ENCODE measurements around the gene SYNGR3. TPM values are rescaled to one million over a fixed set of nuclear protein-coding genes. Genes with fewer than 3 reads are reported as not detected.

Gene SYNGR3
- total RNA-seq, 1 donor from 2014 or later, result 0.91 TPM

- H3K9me3 Mint-ChIP-seq (ENCODE audit: unreplicated experiment), result no peaks in the 10 kb centered on the region
- peak overlapping the region; percentile 52 for H3K27ac Mint-ChIP-seq (ENCODE audit: unreplicated experiment)
- H3K4me3 Mint-ChIP-seq (ENCODE audit: unreplicated experiment), result peak overlapping the region; percentile 84
- peaks cover 60% of the 10 kb centered on the region for H3K4me1 Mint-ChIP-seq (ENCODE audit: unreplicated experiment)
- no peak for DNase-seq (ENCODE audit: extremely low spot score, unreplicated experiment)
- TF ChIP-seq CTCF (IDR thresholded peaks at IDR 0.05), result no peak
- no peaks in the 10 kb centered on the region for H3K27me3 Mint-ChIP-seq (ENCODE audit: unreplicated experiment)
- H3K36me3 Mint-ChIP-seq (ENCODE audit: unreplicated experiment), result peaks cover 1% of the 10 kb centered on the region
These were observed 37.5 kb downstream of the SYNGR3 start for GRCh38 chr16:2027024-2028010.

- H3K27me3 Mint-ChIP-seq (ENCODE audit: unreplicated experiment), result no peaks in the 10 kb centered on the region
- peaks cover 1% of the 10 kb centered on the region for H3K36me3 Mint-ChIP-seq (ENCODE audit: unreplicated experiment)
- H3K27ac Mint-ChIP-seq (ENCODE audit: unreplicated experiment), result no peak overlapping the region
- H3K4me3 Mint-ChIP-seq (ENCODE audit: unreplicated experiment), result peak overlapping the region; percentile 84
- no peaks in the 10 kb centered on the region for H3K9me3 Mint-ChIP-seq (ENCODE audit: unreplicated experiment)
- H3K4me1 Mint-ChIP-seq (ENCODE audit: unreplicated experiment), result peaks cover 58% of the 10 kb centered on the region
- no peak for DNase-seq (ENCODE audit: extremely low spot score, unreplicated experiment)
- no peak for TF ChIP-seq CTCF (IDR thresholded peaks at IDR 0.05)
These were observed 38.4 kb downstream of the SYNGR3 start for GRCh38 chr16:2028146-2028545.

- TF ChIP-seq CTCF (IDR thresholded peaks at IDR 0.05), result no peak
- peak overlapping the region; percentile 84 for H3K4me3 Mint-ChIP-seq (ENCODE audit: unreplicated experiment)
- DNase-seq (ENCODE audit: extremely low spot score, unreplicated experiment), result no peak
These were observed 39.0 kb downstream of the SYNGR3 start for GRCh38 chr16:2028620-2029220.

GRCh38 chr16:2029350-2029749, 39.6 kb downstream of the SYNGR3 start:
- no peaks in the 10 kb centered on the region for H3K9me3 Mint-ChIP-seq (ENCODE audit: unreplicated experiment)
- TF ChIP-seq CTCF (IDR thresholded peaks at IDR 0.05), result no peak

More at GRCh38 chr16:2028620-2029220, 39.0 kb downstream of the SYNGR3 start:
- Mint-ChIP-seq H3K4me1 (ENCODE audit: unreplicated experiment) (peaks cover 61% of the 10 kb centered on the region), H3K27ac (ENCODE audit: unreplicated experiment) (peak overlapping the region; percentile 18), H3K9me3 (ENCODE audit: unreplicated experiment) (no peaks in the 10 kb centered on the region), H3K27me3 (ENCODE audit: unreplicated experiment) (no peaks in the 10 kb centered on the region), H3K36me3 (ENCODE audit: unreplicated experiment) (peaks cover 1% of the 10 kb centered on the region)

GRCh38 chr16:2030036-2030435, 40.3 kb downstream of the SYNGR3 start:
- no peaks in the 10 kb centered on the region for H3K27me3 Mint-ChIP-seq (ENCODE audit: unreplicated experiment)
- peaks cover 67% of the 10 kb centered on the region for H3K4me1 Mint-ChIP-seq (ENCODE audit: unreplicated experiment)
- peak overlapping the region; percentile 51 for H3K4me3 Mint-ChIP-seq (ENCODE audit: unreplicated experiment)
- no peaks in the 10 kb centered on the region for H3K9me3 Mint-ChIP-seq (ENCODE audit: unreplicated experiment)
- no peak for TF ChIP-seq CTCF (IDR thresholded peaks at IDR 0.05)
- H3K27ac Mint-ChIP-seq (ENCODE audit: unreplicated experiment), result no peak overlapping the region
- H3K36me3 Mint-ChIP-seq (ENCODE audit: unreplicated experiment), result peaks cover 1% of the 10 kb centered on the region
- DNase-seq (ENCODE audit: extremely low spot score, unreplicated experiment), result no peak

More at GRCh38 chr16:2029350-2029749, 39.6 kb downstream of the SYNGR3 start:
- Mint-ChIP-seq H3K27ac (ENCODE audit: unreplicated experiment) (no peak overlapping the region), H3K27me3 (ENCODE audit: unreplicated experiment) (no peaks in the 10 kb centered on the region), H3K4me1 (ENCODE audit: unreplicated experiment) (peaks cover 62% of the 10 kb centered on the region), H3K4me3 (ENCODE audit: unreplicated experiment) (peak overlapping the region; percentile 51), H3K36me3 (ENCODE audit: unreplicated experiment) (peaks cover 1% of the 10 kb centered on the region)
- DNase-seq (ENCODE audit: extremely low spot score, unreplicated experiment), result no peak

Measured in osteocyte (in vitro differentiated cells).